Measurements from ENCODE around the gene TMEM9.

The TMEM9 gene

GRCh38 chr1:201154389-201155165 is at the start of gene TMEM9:
TSS of gene TMEM9 (minus strand) at chr1:201154474. CDS start at chr1:201153923, 551 bp downstream.
- DNase-seq (ENCODE audit: low spot score) = peak; percentile 98

- DNase-seq (ENCODE audit: low spot score) = no peak
Observed at GRCh38 chr1:201198598-201198997, 44.3 kb upstream of the TMEM9 start.

GRCh38 chr1:201194046-201194445 is 39.8 kb upstream of the TMEM9 start:
- no peak for DNase-seq (ENCODE audit: low spot score)

- peak; percentile 61 for DNase-seq (ENCODE audit: low spot score)
Observed at GRCh38 chr1:201192261-201192788, 38.1 kb upstream of the TMEM9 start.

GRCh38 chr1:201191653-201192260 is 37.5 kb upstream of the TMEM9 start:
- no peak for DNase-seq (ENCODE audit: low spot score)

- peak; percentile 82 for DNase-seq (ENCODE audit: low spot score)
Observed at GRCh38 chr1:201190624-201191051, 36.4 kb upstream of the TMEM9 start, which contains the start of gene IGFN1. TSS of gene IGFN1 (plus strand) at chr1:201190824. CDS start at chr1:201193294, 2,470 bp downstream.

- DNase-seq (ENCODE audit: low spot score) = no peak
Observed at GRCh38 chr1:201190005-201190404, 35.7 kb upstream of the TMEM9 start.

GRCh38 chr1:201189085-201189484 is 34.8 kb upstream of the TMEM9 start:
- DNase-seq (ENCODE audit: low spot score) = no peak

GRCh38 chr1:201186192-201186591 is 31.9 kb upstream of the TMEM9 start:
- no peak for DNase-seq (ENCODE audit: low spot score)

- no peak for DNase-seq (ENCODE audit: low spot score)
Observed at GRCh38 chr1:201185527-201186128, 31.4 kb upstream of the TMEM9 start.

GRCh38 chr1:201185123-201185453 is 30.8 kb upstream of the TMEM9 start:
- no peak for DNase-seq (ENCODE audit: low spot score)

GRCh38 chr1:201184307-201185122 is 30.2 kb upstream of the TMEM9 start:
- DNase-seq (ENCODE audit: low spot score) = peak; percentile 92

GRCh38 chr1:201183753-201184152 is 29.5 kb upstream of the TMEM9 start:
- no peak for DNase-seq (ENCODE audit: low spot score)

- DNase-seq (ENCODE audit: low spot score) = peak; percentile 43
Observed at GRCh38 chr1:201183209-201183608, 28.9 kb upstream of the TMEM9 start.

GRCh38 chr1:201181726-201182125 is 27.5 kb upstream of the TMEM9 start:
- DNase-seq (ENCODE audit: low spot score) = no peak

- DNase-seq (ENCODE audit: low spot score) = no peak
Observed at GRCh38 chr1:201181323-201181722, 27.0 kb upstream of the TMEM9 start.

GRCh38 chr1:201180901-201181300 is 26.6 kb upstream of the TMEM9 start:
- DNase-seq (ENCODE audit: low spot score) = peak; percentile 52

- peak; percentile 76 for DNase-seq (ENCODE audit: low spot score)
Observed at GRCh38 chr1:201180141-201180540, 25.9 kb upstream of the TMEM9 start.

- DNase-seq (ENCODE audit: low spot score) = no peak
Observed at GRCh38 chr1:201178718-201179117, 24.4 kb upstream of the TMEM9 start.

GRCh38 chr1:201176940-201177339 is 22.7 kb upstream of the TMEM9 start:
- DNase-seq (ENCODE audit: low spot score) = peak; percentile 73

- no peak for DNase-seq (ENCODE audit: low spot score)
Observed at GRCh38 chr1:201175820-201176500, 21.7 kb upstream of the TMEM9 start.
